GM23338 (cell line): ENCODE measurements around the gene KRTAP5-4. TPM values are rescaled to one million over a fixed set of nuclear protein-coding genes. Genes with fewer than 3 reads are reported as not detected.

Source experiments
- ATAC-seq: fragments of 200-7000 bp; cut with Tn5 transposase; 3 replicates; pipeline ENCODE4 v1.9.1; 2020
- DNase-seq: peaks from one replicate; pipeline ENCODE4 v3.0.0-alpha.2; 2015; ENCODE audit warnings: low spot score
- H2AFZ ChIP-seq: fragments of 200-600 bp; sonication (generic); 2 replicates; pipeline ENCODE4 v1.8.0; 2016; ENCODE audit warnings: antibody characterized with exemption, mild to moderate bottlenecking, moderate library complexity
- H3F3A ChIP-seq: fragments of 200-600 bp; sonication (generic); replicated peaks from 2 replicates; pipeline ENCODE4 v1.8.0; 2017; ENCODE audit warnings: antibody characterized with exemption, mixed run types, low read depth
- H3K27ac ChIP-seq: fragments of 200-600 bp; sonication (generic); 2 replicates; pipeline ENCODE4 v1.6.1; 2016; ENCODE audit warnings: low read depth
- H3K27me3 ChIP-seq: fragments of 200-600 bp; sonication (generic); 2 replicates; pipeline ENCODE4 v1.8.0; 2016; ENCODE audit warnings: mild to moderate bottlenecking, mixed run types, moderate library complexity; ENCODE audit not compliant: insufficient read depth
- H3K36me3 ChIP-seq: fragments of 200-600 bp; sonication (generic); 2 replicates; pipeline ENCODE4 v1.8.0; 2016; ENCODE audit warnings: mild to moderate bottlenecking; ENCODE audit not compliant: insufficient read depth
- H3K4me1 ChIP-seq: fragments of 200-600 bp; sonication (generic); 2 replicates; pipeline ENCODE4 v1.8.0; 2016; ENCODE audit warnings: mild to moderate bottlenecking, moderate library complexity; ENCODE audit not compliant: insufficient read depth
- H3K4me2 ChIP-seq: fragments of 200-600 bp; sonication (generic); 2 replicates; pipeline ENCODE4 v1.7.1; 2017; ENCODE audit warnings: mixed run types
- H3K4me3 ChIP-seq: fragments of 200-600 bp; sonication (generic); 2 replicates; pipeline ENCODE4 v1.6.1; 2016; ENCODE audit warnings: mixed run types
- H3K79me2 ChIP-seq: fragments of 200-600 bp; sonication (generic); replicated peaks from 2 replicates; pipeline ENCODE4 v1.8.0; 2017; ENCODE audit warnings: mild to moderate bottlenecking; ENCODE audit not compliant: insufficient read depth
- H3K9me2 ChIP-seq: fragments of 200-600 bp; sonication (generic); 2 replicates; pipeline ENCODE4 v1.8.0; 2017; ENCODE audit not compliant: insufficient read depth
- H4K20me1 ChIP-seq: fragments of 200-600 bp; sonication (generic); replicated peaks from 2 replicates; pipeline ENCODE4 v1.8.0; 2017; ENCODE audit warnings: mild to moderate bottlenecking; ENCODE audit not compliant: insufficient read depth
- H3K27ac Mint-ChIP-seq: 2 replicates; pipeline ENCODE4 v1.8.0; 2020; ENCODE audit warnings: inconsistent platforms, mild to moderate bottlenecking, moderate library complexity, mixed read lengths
- H3K27me3 Mint-ChIP-seq: 3 replicates; pipeline ENCODE4 v1.8.0; 2022; ENCODE audit warnings: low read depth, mild to moderate bottlenecking, moderate library complexity, mixed read lengths, inconsistent platforms; ENCODE audit not compliant: insufficient read depth, poor library complexity
- H3K36me3 Mint-ChIP-seq: 3 replicates; pipeline ENCODE4 v1.8.0; 2021; ENCODE audit warnings: low read depth, mild to moderate bottlenecking, inconsistent platforms, moderate library complexity, mixed read lengths
- H3K4me1 Mint-ChIP-seq: 3 replicates; pipeline ENCODE4 v1.8.0; 2020; ENCODE audit warnings: mild to moderate bottlenecking, inconsistent platforms, mixed read lengths
- H3K4me3 Mint-ChIP-seq: 3 replicates; pipeline ENCODE4 v1.8.0; 2021; ENCODE audit warnings: moderate library complexity, mild to moderate bottlenecking, inconsistent platforms, mixed read lengths
- H3K9me3 Mint-ChIP-seq: 3 replicates; pipeline ENCODE4 v1.8.0; 2020; ENCODE audit warnings: moderate library complexity, mild to moderate bottlenecking, inconsistent platforms, mixed read lengths
- CREB1 ChIP-seq: fragments of 250-450 bp; sonication (Bioruptor Pico); IDR thresholded peaks from 2 replicates; pipeline ENCODE4 v1.5.0; 2020; ENCODE audit warnings: low read depth, mild to moderate bottlenecking, moderate library complexity
- EZH2 ChIP-seq: fragments of 200-600 bp; sonication (generic); IDR thresholded peaks from one replicate; pipeline ENCODE4 v1.8.0; 2017; ENCODE audit warnings: antibody characterized with exemption, mild to moderate bottlenecking, low read depth; ENCODE audit not compliant: unreplicated experiment
- EZH2phosphoT487 ChIP-seq: fragments of 200-600 bp; sonication (generic); IDR thresholded peaks from one replicate; pipeline ENCODE4 v1.8.1; 2018; ENCODE audit warnings: antibody characterized with exemption; ENCODE audit not compliant: unreplicated experiment
- JUNB ChIP-seq: IDR thresholded peaks from one replicate; pipeline ENCODE4 v1.6.1; 2016; ENCODE audit warnings: antibody characterized with exemption; ENCODE audit not compliant: unreplicated experiment
- NANOG ChIP-seq: IDR thresholded peaks from 2 replicates; pipeline ENCODE4 v1.6.1; 2016; ENCODE audit warnings: antibody characterized with exemption, borderline replicate concordance
- POLR2AphosphoS5 ChIP-seq: IDR thresholded peaks from 2 replicates; pipeline ENCODE4 v1.6.1; 2016; ENCODE audit warnings: antibody characterized with exemption, low read depth
- STAT1 ChIP-seq: IDR thresholded peaks from one replicate; pipeline ENCODE4 v1.6.1; 2016; ENCODE audit warnings: antibody characterized with exemption; ENCODE audit not compliant: unreplicated experiment
- ZNF114 ChIP-seq: fragments of 250-450 bp; sonication (Bioruptor Pico); IDR thresholded peaks from 2 replicates; pipeline ENCODE4 v1.5.0; 2020; ENCODE audit warnings: mild to moderate bottlenecking, moderate library complexity
- ZNF331 ChIP-seq: fragments of 250-450 bp; sonication (Bioruptor Pico); IDR thresholded peaks from 2 replicates; pipeline ENCODE4 v1.5.0; 2020; ENCODE audit warnings: low read depth, mild to moderate bottlenecking, moderate library complexity
- polyA plus RNA-seq: library from polyadenylated mRNA; unstranded; fragments of >200 nt; fragmentation: Nextera tagmentation; extraction: Ambion mirVana; gene quantifications from 2 replicates; pipeline ENCODE4 v1.2.1, GENCODE V29; 2016
- total RNA-seq: library from RNA; depleted of rRNA; stranded (reverse); fragments of >200 nt; shearing (Covaris generic); gene quantifications from 2 replicates; pipeline ENCODE4 v1.2.3, GENCODE V29; 2014
- TF ChIP-seq, protein P1 (sequence below), 2 experiments: fragments of 200-600 bp in 1 of 2; sonication (generic) in 1 of 2; conservative IDR thresholded peaks; 2 replicates each; pipeline versions ENCODE4 v1.5.1 to v1.6.1; 2016 to 2017; ENCODE audit warnings: antibody characterized with exemption in 2 of 2, low read depth in 2 of 2, mild to moderate bottlenecking in 2 of 2, moderate library complexity in 1 of 2
- TF ChIP-seq, protein P2 (sequence below): IDR thresholded peaks from 2 replicates; pipeline ENCODE4 v1.6.1; 2016; ENCODE audit warnings: antibody characterized with exemption
- TF ChIP-seq, protein P3 (sequence below): IDR thresholded peaks from one replicate; pipeline ENCODE4 v1.6.1; 2018; ENCODE audit warnings: antibody characterized with exemption; ENCODE audit not compliant: unreplicated experiment
- TF ChIP-seq, protein P4 (sequence below): fragments of 250-450 bp; sonication (Bioruptor Pico); IDR thresholded peaks from 2 replicates; pipeline ENCODE4 v1.5.0; 2020; ENCODE audit warnings: mild to moderate bottlenecking, moderate library complexity

Gene KRTAP5-4
- total and polyA plus RNA-seq, 2 experiments from 2014 or later, result not detected

DNA sequence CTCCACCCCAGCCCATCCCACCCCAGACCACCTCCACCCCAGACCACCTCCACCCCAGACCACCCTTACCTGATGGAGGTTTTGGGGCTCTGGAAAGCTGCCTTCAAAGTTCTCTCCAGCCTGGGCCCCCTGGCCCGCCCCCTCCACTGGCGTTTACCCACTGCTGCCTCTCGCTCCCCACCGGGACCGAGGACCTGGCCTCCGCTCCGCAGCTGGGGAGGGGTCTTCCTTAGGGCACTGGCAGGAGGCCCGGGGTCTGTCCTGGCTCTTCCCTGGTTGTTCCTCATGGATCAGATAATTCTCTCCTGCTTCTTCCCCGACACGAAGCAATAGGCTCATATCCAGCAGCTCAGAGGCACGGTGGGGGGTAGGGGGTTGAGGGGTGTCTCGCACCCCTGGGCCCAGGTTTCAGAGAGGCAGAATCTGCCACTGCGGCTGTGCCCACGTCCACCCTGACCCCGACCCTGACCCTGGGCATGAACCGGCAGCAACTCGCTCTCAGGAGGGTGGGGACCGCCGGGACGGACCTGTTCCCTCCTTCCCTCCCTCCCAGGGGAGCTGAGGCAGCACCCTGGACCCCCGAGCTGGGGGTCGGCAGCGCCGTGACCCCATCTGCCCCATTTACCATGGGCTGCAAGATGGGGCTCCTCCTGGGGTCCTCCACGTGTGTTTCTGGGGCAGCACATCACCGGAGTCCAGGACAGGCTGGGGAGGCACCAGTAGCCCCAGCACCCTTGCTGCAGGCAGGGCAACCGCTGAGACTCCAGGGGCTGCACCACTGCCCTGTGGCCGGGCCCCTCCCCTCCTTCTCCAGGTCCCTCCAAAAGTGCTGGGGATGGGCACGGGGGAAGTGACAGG is 20.6 kb upstream of the KRTAP5-4 start:
- H3K9me3 Mint-ChIP-seq, result no peaks in the 10 kb centered on the region
- Histone ChIP-seq H4K20me1 (no peaks in the 10 kb centered on the region), H3K36me3 (no peaks in the 10 kb centered on the region), H3K4me1 (no peaks in the 10 kb centered on the region), H3K79me2 (no peaks in the 10 kb centered on the region), H3K27ac (no peak overlapping the region), H3K27me3 (no peaks in the 10 kb centered on the region), H3K4me3 (no peak overlapping the region), H3K4me2 (no peak overlapping the region), H3F3A (no peaks in the 10 kb centered on the region), H2AFZ (no peak overlapping the region), H3K9me2 (no peaks in the 10 kb centered on the region)
- TF ChIP-seq, protein P1, sequence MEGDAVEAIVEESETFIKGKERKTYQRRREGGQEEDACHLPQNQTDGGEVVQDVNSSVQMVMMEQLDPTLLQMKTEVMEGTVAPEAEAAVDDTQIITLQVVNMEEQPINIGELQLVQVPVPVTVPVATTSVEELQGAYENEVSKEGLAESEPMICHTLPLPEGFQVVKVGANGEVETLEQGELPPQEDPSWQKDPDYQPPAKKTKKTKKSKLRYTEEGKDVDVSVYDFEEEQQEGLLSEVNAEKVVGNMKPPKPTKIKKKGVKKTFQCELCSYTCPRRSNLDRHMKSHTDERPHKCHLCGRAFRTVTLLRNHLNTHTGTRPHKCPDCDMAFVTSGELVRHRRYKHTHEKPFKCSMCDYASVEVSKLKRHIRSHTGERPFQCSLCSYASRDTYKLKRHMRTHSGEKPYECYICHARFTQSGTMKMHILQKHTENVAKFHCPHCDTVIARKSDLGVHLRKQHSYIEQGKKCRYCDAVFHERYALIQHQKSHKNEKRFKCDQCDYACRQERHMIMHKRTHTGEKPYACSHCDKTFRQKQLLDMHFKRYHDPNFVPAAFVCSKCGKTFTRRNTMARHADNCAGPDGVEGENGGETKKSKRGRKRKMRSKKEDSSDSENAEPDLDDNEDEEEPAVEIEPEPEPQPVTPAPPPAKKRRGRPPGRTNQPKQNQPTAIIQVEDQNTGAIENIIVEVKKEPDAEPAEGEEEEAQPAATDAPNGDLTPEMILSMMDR (conservative IDR thresholded peaks at IDR 0.05; ENCODE audit: low read depth in 2 of 2), result no peak
- TF ChIP-seq ZNF331 (CRISPR knock-in tag) (no peak), STAT1 (no peak), EZH2phosphoT487 (no peak), CREB1 (CRISPR knock-in tag) (no peak), POLR2AphosphoS5 (no peak), ZNF114 (CRISPR knock-in tag) (no peak), NANOG (no peak), JUNB (no peak), EZH2 (no peak)
- TF ChIP-seq, protein P2, sequence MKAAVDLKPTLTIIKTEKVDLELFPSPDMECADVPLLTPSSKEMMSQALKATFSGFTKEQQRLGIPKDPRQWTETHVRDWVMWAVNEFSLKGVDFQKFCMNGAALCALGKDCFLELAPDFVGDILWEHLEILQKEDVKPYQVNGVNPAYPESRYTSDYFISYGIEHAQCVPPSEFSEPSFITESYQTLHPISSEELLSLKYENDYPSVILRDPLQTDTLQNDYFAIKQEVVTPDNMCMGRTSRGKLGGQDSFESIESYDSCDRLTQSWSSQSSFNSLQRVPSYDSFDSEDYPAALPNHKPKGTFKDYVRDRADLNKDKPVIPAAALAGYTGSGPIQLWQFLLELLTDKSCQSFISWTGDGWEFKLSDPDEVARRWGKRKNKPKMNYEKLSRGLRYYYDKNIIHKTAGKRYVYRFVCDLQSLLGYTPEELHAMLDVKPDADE, result no peak
- TF ChIP-seq, protein P3, sequence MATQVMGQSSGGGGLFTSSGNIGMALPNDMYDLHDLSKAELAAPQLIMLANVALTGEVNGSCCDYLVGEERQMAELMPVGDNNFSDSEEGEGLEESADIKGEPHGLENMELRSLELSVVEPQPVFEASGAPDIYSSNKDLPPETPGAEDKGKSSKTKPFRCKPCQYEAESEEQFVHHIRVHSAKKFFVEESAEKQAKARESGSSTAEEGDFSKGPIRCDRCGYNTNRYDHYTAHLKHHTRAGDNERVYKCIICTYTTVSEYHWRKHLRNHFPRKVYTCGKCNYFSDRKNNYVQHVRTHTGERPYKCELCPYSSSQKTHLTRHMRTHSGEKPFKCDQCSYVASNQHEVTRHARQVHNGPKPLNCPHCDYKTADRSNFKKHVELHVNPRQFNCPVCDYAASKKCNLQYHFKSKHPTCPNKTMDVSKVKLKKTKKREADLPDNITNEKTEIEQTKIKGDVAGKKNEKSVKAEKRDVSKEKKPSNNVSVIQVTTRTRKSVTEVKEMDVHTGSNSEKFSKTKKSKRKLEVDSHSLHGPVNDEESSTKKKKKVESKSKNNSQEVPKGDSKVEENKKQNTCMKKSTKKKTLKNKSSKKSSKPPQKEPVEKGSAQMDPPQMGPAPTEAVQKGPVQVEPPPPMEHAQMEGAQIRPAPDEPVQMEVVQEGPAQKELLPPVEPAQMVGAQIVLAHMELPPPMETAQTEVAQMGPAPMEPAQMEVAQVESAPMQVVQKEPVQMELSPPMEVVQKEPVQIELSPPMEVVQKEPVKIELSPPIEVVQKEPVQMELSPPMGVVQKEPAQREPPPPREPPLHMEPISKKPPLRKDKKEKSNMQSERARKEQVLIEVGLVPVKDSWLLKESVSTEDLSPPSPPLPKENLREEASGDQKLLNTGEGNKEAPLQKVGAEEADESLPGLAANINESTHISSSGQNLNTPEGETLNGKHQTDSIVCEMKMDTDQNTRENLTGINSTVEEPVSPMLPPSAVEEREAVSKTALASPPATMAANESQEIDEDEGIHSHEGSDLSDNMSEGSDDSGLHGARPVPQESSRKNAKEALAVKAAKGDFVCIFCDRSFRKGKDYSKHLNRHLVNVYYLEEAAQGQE, result no peak
- TF ChIP-seq, protein P4, sequence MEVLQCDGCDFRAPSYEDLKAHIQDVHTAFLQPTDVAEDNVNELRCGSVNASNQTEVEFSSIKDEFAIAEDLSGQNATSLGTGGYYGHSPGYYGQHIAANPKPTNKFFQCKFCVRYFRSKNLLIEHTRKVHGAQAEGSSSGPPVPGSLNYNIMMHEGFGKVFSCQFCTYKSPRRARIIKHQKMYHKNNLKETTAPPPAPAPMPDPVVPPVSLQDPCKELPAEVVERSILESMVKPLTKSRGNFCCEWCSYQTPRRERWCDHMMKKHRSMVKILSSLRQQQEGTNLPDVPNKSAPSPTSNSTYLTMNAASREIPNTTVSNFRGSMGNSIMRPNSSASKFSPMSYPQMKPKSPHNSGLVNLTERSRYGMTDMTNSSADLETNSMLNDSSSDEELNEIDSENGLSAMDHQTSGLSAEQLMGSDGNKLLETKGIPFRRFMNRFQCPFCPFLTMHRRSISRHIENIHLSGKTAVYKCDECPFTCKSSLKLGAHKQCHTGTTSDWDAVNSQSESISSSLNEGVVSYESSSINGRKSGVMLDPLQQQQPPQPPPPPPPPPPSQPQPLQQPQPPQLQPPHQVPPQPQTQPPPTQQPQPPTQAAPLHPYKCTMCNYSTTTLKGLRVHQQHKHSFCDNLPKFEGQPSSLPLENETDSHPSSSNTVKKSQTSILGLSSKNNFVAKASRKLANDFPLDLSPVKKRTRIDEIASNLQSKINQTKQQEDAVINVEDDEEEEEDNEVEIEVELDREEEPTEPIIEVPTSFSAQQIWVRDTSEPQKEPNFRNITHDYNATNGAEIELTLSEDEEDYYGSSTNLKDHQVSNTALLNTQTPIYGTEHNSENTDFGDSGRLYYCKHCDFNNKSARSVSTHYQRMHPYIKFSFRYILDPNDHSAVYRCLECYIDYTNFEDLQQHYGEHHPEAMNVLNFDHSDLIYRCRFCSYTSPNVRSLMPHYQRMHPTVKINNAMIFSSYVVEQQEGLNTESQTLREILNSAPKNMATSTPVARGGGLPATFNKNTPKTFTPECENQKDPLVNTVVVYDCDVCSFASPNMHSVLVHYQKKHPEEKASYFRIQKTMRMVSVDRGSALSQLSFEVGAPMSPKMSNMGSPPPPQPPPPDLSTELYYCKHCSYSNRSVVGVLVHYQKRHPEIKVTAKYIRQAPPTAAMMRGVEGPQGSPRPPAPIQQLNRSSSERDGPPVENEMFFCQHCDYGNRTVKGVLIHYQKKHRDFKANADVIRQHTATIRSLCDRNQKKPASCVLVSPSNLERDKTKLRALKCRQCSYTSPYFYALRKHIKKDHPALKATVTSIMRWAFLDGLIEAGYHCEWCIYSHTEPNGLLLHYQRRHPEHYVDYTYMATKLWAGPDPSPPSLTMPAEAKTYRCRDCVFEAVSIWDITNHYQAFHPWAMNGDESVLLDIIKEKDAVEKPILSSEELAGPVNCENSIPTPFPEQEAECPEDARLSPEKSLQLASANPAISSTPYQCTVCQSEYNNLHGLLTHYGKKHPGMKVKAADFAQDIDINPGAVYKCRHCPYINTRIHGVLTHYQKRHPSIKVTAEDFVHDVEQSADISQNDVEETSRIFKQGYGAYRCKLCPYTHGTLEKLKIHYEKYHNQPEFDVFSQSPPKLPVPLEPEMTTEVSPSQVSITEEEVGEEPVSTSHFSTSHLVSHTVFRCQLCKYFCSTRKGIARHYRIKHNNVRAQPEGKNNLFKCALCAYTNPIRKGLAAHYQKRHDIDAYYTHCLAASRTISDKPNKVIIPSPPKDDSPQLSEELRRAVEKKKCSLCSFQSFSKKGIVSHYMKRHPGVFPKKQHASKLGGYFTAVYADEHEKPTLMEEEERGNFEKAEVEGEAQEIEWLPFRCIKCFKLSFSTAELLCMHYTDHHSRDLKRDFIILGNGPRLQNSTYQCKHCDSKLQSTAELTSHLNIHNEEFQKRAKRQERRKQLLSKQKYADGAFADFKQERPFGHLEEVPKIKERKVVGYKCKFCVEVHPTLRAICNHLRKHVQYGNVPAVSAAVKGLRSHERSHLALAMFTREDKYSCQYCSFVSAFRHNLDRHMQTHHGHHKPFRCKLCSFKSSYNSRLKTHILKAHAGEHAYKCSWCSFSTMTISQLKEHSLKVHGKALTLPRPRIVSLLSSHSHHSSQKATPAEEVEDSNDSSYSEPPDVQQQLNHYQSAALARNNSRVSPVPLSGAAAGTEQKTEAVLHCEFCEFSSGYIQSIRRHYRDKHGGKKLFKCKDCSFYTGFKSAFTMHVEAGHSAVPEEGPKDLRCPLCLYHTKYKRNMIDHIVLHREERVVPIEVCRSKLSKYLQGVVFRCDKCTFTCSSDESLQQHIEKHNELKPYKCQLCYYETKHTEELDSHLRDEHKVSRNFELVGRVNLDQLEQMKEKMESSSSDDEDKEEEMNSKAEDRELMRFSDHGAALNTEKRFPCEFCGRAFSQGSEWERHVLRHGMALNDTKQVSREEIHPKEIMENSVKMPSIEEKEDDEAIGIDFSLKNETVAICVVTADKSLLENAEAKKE (CRISPR knock-in tag), result no peak
- H3K27me3 Mint-ChIP-seq, result peaks cover 8% of the 10 kb centered on the region
- ATAC-seq (no peak), DNase-seq (no peak)
- no peak overlapping the region for H3K4me3 Mint-ChIP-seq
- no peak overlapping the region for H3K27ac Mint-ChIP-seq
- no peaks in the 10 kb centered on the region for H3K36me3 Mint-ChIP-seq
- H3K4me1 Mint-ChIP-seq, result peaks cover 5% of the 10 kb centered on the region; the same call in 2 of the 3 replicates
